ENCODE data around the gene NAA16. TPM values are rescaled to one million over a fixed set of nuclear protein-coding genes. Genes with fewer than 3 reads are reported as not detected.

Gene NAA16
- total RNA-seq, 6 experiments from 2014 or later: 8.9 to 13.6 (median 10.2) TPM

DNA sequence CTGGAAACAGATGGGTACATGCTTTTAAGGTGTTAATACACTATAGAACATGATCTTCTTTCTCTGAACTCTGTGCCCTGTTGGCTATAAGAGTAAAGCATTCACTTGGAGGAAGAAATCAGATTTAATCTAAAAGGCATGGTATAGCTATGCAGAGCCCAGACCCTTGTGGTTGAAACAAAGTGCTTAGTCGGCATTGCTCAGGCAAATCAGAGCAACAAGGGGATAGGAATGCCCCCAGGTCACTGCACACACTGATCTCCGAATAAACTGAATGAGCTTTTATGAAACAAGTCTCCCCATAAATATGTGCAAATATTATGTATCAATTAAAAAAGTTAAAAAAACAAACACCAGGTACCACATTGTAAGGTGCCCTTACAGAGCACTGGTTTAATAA lies 94.3 kb downstream of the NAA16 start:
- DNase-seq: no peak
- Mint-ChIP-seq H3K4me1 (ENCODE audit: low read depth) (peaks cover 7% of the 10 kb centered on the region; the same call in 1 of the 2 replicates), H3K9me3 (no peaks in the 10 kb centered on the region), H3K27ac (no peak overlapping the region), H3K27me3 (ENCODE audit: insufficient read depth) (peaks cover 1% of the 10 kb centered on the region), H3K4me3 (no peak overlapping the region), H3K36me3 (ENCODE audit: low read depth) (no peaks in the 10 kb centered on the region)
- TF ChIP-seq, protein P1, sequence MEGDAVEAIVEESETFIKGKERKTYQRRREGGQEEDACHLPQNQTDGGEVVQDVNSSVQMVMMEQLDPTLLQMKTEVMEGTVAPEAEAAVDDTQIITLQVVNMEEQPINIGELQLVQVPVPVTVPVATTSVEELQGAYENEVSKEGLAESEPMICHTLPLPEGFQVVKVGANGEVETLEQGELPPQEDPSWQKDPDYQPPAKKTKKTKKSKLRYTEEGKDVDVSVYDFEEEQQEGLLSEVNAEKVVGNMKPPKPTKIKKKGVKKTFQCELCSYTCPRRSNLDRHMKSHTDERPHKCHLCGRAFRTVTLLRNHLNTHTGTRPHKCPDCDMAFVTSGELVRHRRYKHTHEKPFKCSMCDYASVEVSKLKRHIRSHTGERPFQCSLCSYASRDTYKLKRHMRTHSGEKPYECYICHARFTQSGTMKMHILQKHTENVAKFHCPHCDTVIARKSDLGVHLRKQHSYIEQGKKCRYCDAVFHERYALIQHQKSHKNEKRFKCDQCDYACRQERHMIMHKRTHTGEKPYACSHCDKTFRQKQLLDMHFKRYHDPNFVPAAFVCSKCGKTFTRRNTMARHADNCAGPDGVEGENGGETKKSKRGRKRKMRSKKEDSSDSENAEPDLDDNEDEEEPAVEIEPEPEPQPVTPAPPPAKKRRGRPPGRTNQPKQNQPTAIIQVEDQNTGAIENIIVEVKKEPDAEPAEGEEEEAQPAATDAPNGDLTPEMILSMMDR (IDR thresholded peaks at IDR 0.05): no peak

DNA sequence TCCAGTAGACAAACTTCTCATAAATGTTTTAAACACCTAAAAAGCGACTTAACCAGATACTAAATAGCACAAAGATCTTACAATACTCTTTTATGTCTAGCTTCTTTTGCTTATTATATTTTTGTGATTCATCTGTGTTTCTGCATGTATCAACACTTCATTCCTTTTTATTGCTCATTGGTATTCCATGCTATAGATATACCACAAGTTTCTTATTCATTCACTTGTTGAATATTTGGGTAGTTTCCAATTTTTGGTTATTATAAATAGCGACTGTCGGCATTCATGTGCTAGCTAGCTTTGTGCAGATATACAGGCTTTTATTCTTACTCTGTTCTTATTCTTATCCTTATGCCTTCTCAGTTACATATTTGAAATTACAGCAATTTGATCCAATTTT lies 96.3 kb downstream of the NAA16 start:
- Mint-ChIP-seq H3K27me3 (ENCODE audit: insufficient read depth) (peaks cover 1% of the 10 kb centered on the region), H3K4me3 (no peak overlapping the region), H3K9me3 (no peaks in the 10 kb centered on the region), H3K4me1 (ENCODE audit: low read depth) (peaks cover 7% of the 10 kb centered on the region; the same call in 1 of the 2 replicates), H3K27ac (no peak overlapping the region), H3K36me3 (ENCODE audit: low read depth) (no peaks in the 10 kb centered on the region)
- TF ChIP-seq, protein P1 (IDR thresholded peaks at IDR 0.05): no peak
- no peak for DNase-seq

DNA sequence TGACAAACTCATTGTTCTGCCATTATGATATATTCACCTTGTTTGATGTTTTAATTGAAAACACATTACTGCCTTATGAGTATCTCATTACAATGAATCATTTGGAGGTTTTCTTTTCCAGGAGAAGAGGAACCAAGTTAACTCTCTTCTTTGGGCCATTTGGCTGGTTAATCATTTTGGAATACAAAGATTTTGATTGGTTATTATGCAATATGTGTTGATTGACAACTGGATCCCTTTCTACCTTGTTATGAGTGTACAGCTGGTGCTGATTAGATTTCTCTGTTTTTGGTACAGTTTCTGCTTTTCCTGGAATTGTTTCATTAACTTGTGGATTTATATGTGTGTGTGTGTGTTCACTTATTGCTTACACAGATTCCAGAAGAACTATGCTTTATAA lies 97.1 kb downstream of the NAA16 start:
- no peaks in the 10 kb centered on the region for H3K36me3 Mint-ChIP-seq (ENCODE audit: low read depth)
- TF ChIP-seq, protein P1 (IDR thresholded peaks at IDR 0.05): no peak
- peaks cover 7% of the 10 kb centered on the region; the same call in 1 of the 2 replicates for H3K4me1 Mint-ChIP-seq (ENCODE audit: low read depth)
- H3K27me3 Mint-ChIP-seq (ENCODE audit: insufficient read depth): peaks cover 1% of the 10 kb centered on the region
- H3K27ac Mint-ChIP-seq: no peak overlapping the region
- H3K9me3 Mint-ChIP-seq: no peaks in the 10 kb centered on the region
- no peak for DNase-seq
- H3K4me3 Mint-ChIP-seq: no peak overlapping the region

DNA sequence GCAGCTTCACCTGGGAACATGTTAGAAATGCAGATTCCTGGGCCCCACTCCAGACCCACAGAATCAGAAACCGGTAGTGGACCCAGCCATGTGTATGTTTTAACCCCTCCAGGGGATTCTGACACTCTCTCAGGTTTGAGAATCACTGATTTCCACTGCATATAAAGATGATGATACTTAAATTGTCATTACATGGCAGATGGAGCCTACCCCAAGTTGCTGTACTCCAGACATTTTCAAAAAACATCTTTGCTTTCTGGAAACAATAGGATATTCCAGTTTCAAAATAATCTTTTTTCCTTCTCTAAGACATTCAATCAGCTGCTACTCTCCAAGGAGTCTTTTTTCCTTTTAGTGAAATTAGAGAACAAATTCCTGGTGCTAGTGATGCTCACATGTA lies 97.7 kb downstream of the NAA16 start:
- no peaks in the 10 kb centered on the region for H3K36me3 Mint-ChIP-seq (ENCODE audit: low read depth)
- no peaks in the 10 kb centered on the region for H3K9me3 Mint-ChIP-seq
- H3K4me1 Mint-ChIP-seq (ENCODE audit: low read depth): peaks cover 7% of the 10 kb centered on the region; the same call in 1 of the 2 replicates

DNA sequence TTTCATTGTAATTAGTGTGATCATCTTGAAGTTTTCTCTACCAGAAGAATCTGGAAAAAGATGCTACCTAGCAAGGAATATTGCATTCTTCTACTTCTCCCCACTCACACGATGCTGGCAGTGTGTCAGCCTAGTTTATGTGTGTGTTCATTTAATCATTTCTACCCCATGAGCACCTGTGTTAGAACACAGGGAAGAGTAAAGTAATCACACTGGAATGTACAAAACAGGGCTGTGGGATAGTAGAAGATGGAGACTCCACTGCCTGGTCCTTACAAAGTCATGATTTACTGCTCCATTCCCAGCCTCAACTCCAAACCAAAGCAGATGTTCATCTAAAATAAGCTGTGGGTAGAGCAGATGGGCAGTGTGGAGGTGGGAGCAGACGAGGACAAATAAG lies 98.5 kb downstream of the NAA16 start:
- Mint-ChIP-seq H3K4me1 (ENCODE audit: low read depth) (peaks cover 7% of the 10 kb centered on the region; the same call in 1 of the 2 replicates), H3K27me3 (ENCODE audit: insufficient read depth) (peaks cover under 1% of the 10 kb centered on the region), H3K4me3 (no peak overlapping the region), H3K9me3 (no peaks in the 10 kb centered on the region), H3K27ac (no peak overlapping the region), H3K36me3 (ENCODE audit: low read depth) (no peaks in the 10 kb centered on the region)
- TF ChIP-seq, protein P1 (IDR thresholded peaks at IDR 0.05): no peak
- DNase-seq: no peak

More for the DNA sequence above, 97.7 kb downstream of the NAA16 start:
- Mint-ChIP-seq H3K4me3 (no peak overlapping the region), H3K27me3 (ENCODE audit: insufficient read depth) (peaks cover 1% of the 10 kb centered on the region), H3K27ac (no peak overlapping the region)
- no peak for DNase-seq
- TF ChIP-seq, protein P1 (IDR thresholded peaks at IDR 0.05): no peak

DNA sequence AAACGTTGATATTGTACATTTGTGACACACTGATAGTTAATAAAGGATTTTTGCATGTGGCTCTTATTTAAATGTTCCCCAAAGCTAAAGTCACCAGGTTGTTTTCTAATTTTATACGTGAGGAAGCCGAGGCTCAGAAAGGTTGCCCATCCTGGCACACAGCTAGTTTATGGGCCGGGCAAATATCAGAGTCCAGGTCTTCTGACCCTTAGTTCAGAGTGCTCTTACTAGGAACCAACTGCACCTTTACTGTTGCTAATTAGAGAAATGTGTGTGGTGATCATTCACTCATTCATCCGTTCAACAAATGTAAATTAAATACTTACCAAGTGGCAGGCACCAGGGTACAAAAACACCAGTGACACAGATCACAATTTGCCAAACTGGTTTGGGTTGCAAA lies 100.0 kb downstream of the NAA16 start:
- Mint-ChIP-seq H3K9me3 (no peaks in the 10 kb centered on the region), H3K27me3 (ENCODE audit: insufficient read depth) (peaks cover 2% of the 10 kb centered on the region), H3K36me3 (ENCODE audit: low read depth) (no peaks in the 10 kb centered on the region), H3K27ac (no peak overlapping the region), H3K4me3 (no peak overlapping the region), H3K4me1 (ENCODE audit: low read depth) (peaks cover 7% of the 10 kb centered on the region; the same call in 1 of the 2 replicates)
- TF ChIP-seq, protein P1 (IDR thresholded peaks at IDR 0.05): no peak
- no peak for DNase-seq

Data from HFFc6 (cell line).